Pancreas (tissue), 10 donors: ENCODE results near the gene CD247. TPM values are rescaled to one million over a fixed set of nuclear protein-coding genes. Genes with fewer than 3 reads are reported as not detected.

Source experiments
- ATAC-seq, 4 donors: fragments of 200-7000 bp; cut with Tn5 transposase; one replicate each; pipeline versions ENCODE4 v1.8.0 to v1.9.1; 2020; ENCODE audit warnings: mild to moderate bottlenecking in 4 of 4, moderate library complexity in 4 of 4
- DNase-seq, 6 donors: peaks; one replicate each; pipeline ENCODE4 v3.0.0-alpha.2; 2020
- FAIRE-seq: peaks from 2 replicates; lab custom pipeline; 2012; peaks lifted over from hg19 to GRCh38; lab: Jason Lieb, UNC
- H3K27ac ChIP-seq, 4 donors: fragments of 200-600 bp; sonication (generic); 1 replicate in 3 of 4; 2 replicates in 1 of 4; pipeline versions ENCODE4 v1.5.0 to v1.8.0; 2020
- H3K27me3 ChIP-seq, 4 donors: fragments of 200-600 bp; one replicate each; pipeline ENCODE4 v1.8.0; 2021
- H3K36me3 ChIP-seq, 3 donors: fragments of 200-600 bp; sonication (generic) in 1 of 3; one replicate each; pipeline versions ENCODE4 v1.5.0 to v1.8.0; 2020 to 2021
- H3K4me1 ChIP-seq, 3 donors: fragments of 200-600 bp; one replicate each; pipeline ENCODE4 v1.8.0; 2021
- H3K4me3 ChIP-seq, 4 donors: fragments of 200-600 bp; sonication (generic) in 2 of 4; one replicate each; pipeline versions ENCODE4 v1.5.0 to v1.8.0; 2020 to 2021
- H3K9me3 ChIP-seq, 4 donors: fragments of 200-600 bp; one replicate each; pipeline ENCODE4 v1.8.0; 2021
- whole genome bisulfite sequencing, 2 donors: extraction: QIAGEN DNeasy Blood & Tissue Kit; methylation state at CpG; one replicate each; pipeline ENCODE4 v1.1.7; 2013; 5-methylcytosine and 5-hydroxymethylcytosine counted together
- intact Hi-C, 3 donors: fragments of 100-400 bp; cut with DNase I; formaldehyde crosslinking; loops; one replicate each; pipeline versions ENCODE4 v1.11.1 to v1.14.2; 2022
- polyA plus RNA-seq, 2 donors: library from polyadenylated mRNA; stranded (reverse); fragments of 200-250 nt; gene quantifications; one replicate each; pipeline ENCODE4 v1.2.3, GENCODE V29; 2013
- total RNA-seq, 6 donors: library from RNA; stranded (reverse); fragmentation: NEBNext Ultra II Directional in 4 of 6; extraction: Animal tissue kit (Norgen Biotek cat#: 25700) in 4 of 6; gene quantifications; one replicate each; pipeline versions ENCODE4 v1.2.1 to v1.2.4, GENCODE V29; 2021 to 2023
- TF ChIP-seq, protein P1 (sequence below), 4 donors: fragments of 200-600 bp; sonication (generic) in 3 of 4; IDR thresholded peaks; one replicate each; pipeline versions ENCODE4 v1.5.0 to v1.8.0; 2021; ENCODE audit warnings: antibody characterized with exemption in 4 of 4
- donor health status: healthy with polysubstance abuse.
- donor health status: DM: no; HTN: no; CAD: no; lungs with moderate emphysema.
- donor health status: DM: no; HTN: no; CAD: no.
- donor health status: control.
- donor health status: control.
- donor health status: Bipolar disorder and iron deficiency.
- donor health status: DM: yes; HTN: yes; CAD: no.
- donor health status: DM: no; HTN: no; CAD: no.
- donor health status: DM: no; HTN: no; CAD: no.
- donor health status: DM: yes; HTN: yes; CAD: no.

CD247 gene
- total and polyA plus RNA-seq, 8 donors, result 0.14 to 0.95 (median 0.56) TPM; not detected in 1

GRCh38 chr1:167507719-167508118 lies 10.6 kb downstream of the CD247 start:
- Histone ChIP-seq H3K27me3 (no peaks in the 10 kb centered on the region), H3K36me3 (no peaks in the 10 kb centered on the region), H3K4me3 (no peak overlapping the region), H3K9me3 (no peaks in the 10 kb centered on the region), H3K27ac (no peak overlapping the region), H3K4me1 (no peaks in the 10 kb centered on the region)
- TF ChIP-seq, protein P1, sequence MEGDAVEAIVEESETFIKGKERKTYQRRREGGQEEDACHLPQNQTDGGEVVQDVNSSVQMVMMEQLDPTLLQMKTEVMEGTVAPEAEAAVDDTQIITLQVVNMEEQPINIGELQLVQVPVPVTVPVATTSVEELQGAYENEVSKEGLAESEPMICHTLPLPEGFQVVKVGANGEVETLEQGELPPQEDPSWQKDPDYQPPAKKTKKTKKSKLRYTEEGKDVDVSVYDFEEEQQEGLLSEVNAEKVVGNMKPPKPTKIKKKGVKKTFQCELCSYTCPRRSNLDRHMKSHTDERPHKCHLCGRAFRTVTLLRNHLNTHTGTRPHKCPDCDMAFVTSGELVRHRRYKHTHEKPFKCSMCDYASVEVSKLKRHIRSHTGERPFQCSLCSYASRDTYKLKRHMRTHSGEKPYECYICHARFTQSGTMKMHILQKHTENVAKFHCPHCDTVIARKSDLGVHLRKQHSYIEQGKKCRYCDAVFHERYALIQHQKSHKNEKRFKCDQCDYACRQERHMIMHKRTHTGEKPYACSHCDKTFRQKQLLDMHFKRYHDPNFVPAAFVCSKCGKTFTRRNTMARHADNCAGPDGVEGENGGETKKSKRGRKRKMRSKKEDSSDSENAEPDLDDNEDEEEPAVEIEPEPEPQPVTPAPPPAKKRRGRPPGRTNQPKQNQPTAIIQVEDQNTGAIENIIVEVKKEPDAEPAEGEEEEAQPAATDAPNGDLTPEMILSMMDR (IDR thresholded peaks at IDR 0.05), result no peak
- FAIRE-seq, result no peak
- no peak for ATAC-seq
- DNase-seq, result no peak
- intact Hi-C loops, result no loop called here
- 79% methylated on average over 3 of the region's 3 CpGs for WGBS, 2 donors

GRCh38 chr1:167504467-167504827 lies 13.9 kb downstream of the CD247 start:
- Histone ChIP-seq H3K9me3 (no peaks in the 10 kb centered on the region), H3K27ac (no peak overlapping the region), H3K36me3 (no peaks in the 10 kb centered on the region), H3K4me1 (no peaks in the 10 kb centered on the region), H3K4me3 (no peak overlapping the region), H3K27me3 (no peaks in the 10 kb centered on the region)
- DNase-seq (no peak), FAIRE-seq (no peak), ATAC-seq (no peak)
- intact Hi-C loops, result no loop called here
- TF ChIP-seq, protein P1 (IDR thresholded peaks at IDR 0.05), result no peak
- WGBS, 2 donors, result 71 to 72% methylated on average over 3 of the region's 3 CpGs

DNA sequence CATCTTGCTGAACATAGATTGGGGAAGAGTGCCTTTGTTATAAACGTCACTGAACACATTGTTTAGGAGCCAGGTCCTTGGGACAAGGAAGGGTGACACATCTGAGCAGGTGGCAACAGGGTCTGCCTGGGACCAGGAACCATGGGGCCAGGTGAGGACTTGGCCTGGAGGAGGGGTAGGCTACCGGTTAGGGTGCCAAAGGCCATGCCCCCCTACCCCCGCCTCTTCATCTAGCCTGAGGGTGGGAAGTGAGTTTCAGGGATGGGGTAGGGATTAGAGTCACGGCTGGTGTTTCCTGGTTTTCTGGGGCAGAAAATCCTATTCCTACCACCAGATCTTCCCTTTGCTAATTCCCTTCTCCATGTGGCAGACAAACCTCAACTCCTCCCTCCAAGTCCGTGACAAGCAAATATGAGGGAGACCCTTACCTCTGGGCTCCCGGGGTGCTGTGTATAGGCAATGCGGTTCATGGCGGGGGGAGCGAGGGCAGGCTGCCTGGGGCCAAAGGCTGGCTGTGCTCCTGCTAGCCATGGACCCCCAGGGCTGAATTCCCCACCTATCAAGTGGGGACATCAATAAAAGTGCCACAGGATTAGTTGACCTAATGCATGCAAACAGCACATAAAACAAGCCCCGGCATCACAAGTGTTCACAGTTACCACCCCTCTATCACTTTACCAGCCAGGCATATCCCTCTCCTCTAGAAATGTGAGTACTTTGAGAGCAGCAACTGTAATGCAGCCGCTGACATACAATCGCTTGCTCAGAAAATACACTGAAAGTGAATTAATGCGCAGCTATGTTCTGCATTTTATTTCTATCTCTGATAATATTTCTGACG lies 14.5 kb downstream of the CD247 start:
- TF ChIP-seq, protein P1 (IDR thresholded peaks at IDR 0.05), result no peak
- Histone ChIP-seq H3K27ac (no peak overlapping the region), H3K9me3 (no peaks in the 10 kb centered on the region), H3K27me3 (no peaks in the 10 kb centered on the region), H3K4me3 (no peak overlapping the region), H3K4me1 (no peaks in the 10 kb centered on the region), H3K36me3 (no peaks in the 10 kb centered on the region)
- FAIRE-seq (no peak), ATAC-seq (no peak), DNase-seq (no peak)
- WGBS, 2 donors, result 68 to 77% methylated on average over 14 of the region's 14 CpGs
- intact Hi-C loops, result no loop called here

- Histone ChIP-seq H3K36me3 (no peaks in the 10 kb centered on the region), H3K9me3 (no peaks in the 10 kb centered on the region), H3K4me3 (no peak overlapping the region), H3K27me3 (no peaks in the 10 kb centered on the region), H3K27ac (no peak overlapping the region), H3K4me1 (no peaks in the 10 kb centered on the region)
- TF ChIP-seq, protein P1 (IDR thresholded peaks at IDR 0.05), result no peak
- 53 to 60% methylated on average over 4 of the region's 4 CpGs for WGBS, 2 donors
- no peak for ATAC-seq
- FAIRE-seq, result no peak
- intact Hi-C loops, result no loop called here
- no peak for DNase-seq
Measured at GRCh38 chr1:167502719-167503462, 15.4 kb downstream of the CD247 start.

DNA sequence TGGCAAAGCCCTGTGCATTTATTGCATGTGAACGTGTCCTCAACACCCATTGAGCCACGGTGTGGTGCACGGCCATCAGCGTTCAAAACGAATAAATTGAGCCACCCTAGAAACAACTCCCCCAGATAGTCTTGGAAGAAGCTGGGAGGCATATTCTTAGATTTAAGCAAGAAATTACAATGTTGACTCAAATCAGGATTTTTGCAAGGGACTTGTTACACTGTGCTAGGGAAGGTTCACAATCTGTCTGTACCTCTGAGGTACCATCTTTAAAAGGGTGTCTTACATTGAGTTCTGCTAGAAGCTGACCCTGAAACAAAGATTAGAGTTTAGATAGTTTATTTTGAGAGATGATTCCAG lies 16.2 kb downstream of the CD247 start:
- no peak for FAIRE-seq
- Histone ChIP-seq H3K27me3 (no peaks in the 10 kb centered on the region), H3K4me3 (no peak overlapping the region), H3K4me1 (no peaks in the 10 kb centered on the region), H3K27ac (no peak overlapping the region), H3K9me3 (no peaks in the 10 kb centered on the region), H3K36me3 (no peaks in the 10 kb centered on the region)
- TF ChIP-seq, protein P1 (IDR thresholded peaks at IDR 0.05), result no peak
- ATAC-seq, result no peak
- intact Hi-C loops, result no loop called here
- 69 to 88% methylated on average over 5 of the region's 5 CpGs for WGBS, 2 donors
- no peak for DNase-seq
